Measurements from ENCODE around the gene CIAO2B. TPM values are rescaled to one million over a fixed set of nuclear protein-coding genes. Genes with fewer than 3 reads are reported as not detected.

The CIAO2B gene
- polyA plus RNA-seq, 3 donors, result 121 to 140 (median 132) TPM

- Mint-ChIP-seq H3K4me3 (no peak overlapping the region), H3K9me3 (no peaks in the 10 kb centered on the region), H3K27me3 (ENCODE audit: low read depth in 3 of 3) (peaks cover 6 to 12% (median 12%) of the 10 kb centered on the region in 3 donors), H3K36me3 (no peaks in the 10 kb centered on the region), H3K27ac (peak overlapping the region in 1 of 7 donors; percentile 87), H3K4me1 (no peaks in the 10 kb centered on the region)
- no peak for TF ChIP-seq CTCF (IDR thresholded peaks at IDR 0.05)
- Histone ChIP-seq H3K4me1 (ENCODE audit: control insufficient read depth in 1 of 2, insufficient read depth in 2 of 2, low read length in 2 of 2) (no peaks in the 10 kb centered on the region), H3K27ac (ENCODE audit: low read depth in 1 of 2, low read length in 2 of 2) (no peak overlapping the region), H3K36me3 (replicated peaks in 1 of 2; ENCODE audit: control insufficient read depth in 1 of 2, insufficient read depth in 2 of 2, low read length in 2 of 2) (no peaks in the 10 kb centered on the region), H3K4me3 (replicated peaks in 1 of 3; ENCODE audit: low read depth in 2 of 3, low read length in 3 of 3) (no peak overlapping the region), H3K4me2 (replicated peaks; ENCODE audit: extremely low read depth, low read length, poor library complexity, severe bottlenecking) (no peak overlapping the region), H3K79me2 (ENCODE audit: insufficient read depth, low read length) (no peaks in the 10 kb centered on the region), H3K9ac (ENCODE audit: insufficient read depth, low read length, poor library complexity, severe bottlenecking) (no peak overlapping the region), H4K20me1 (ENCODE audit: insufficient read depth, low read length) (no peaks in the 10 kb centered on the region), H3K9me3 (replicated peaks in 1 of 2; ENCODE audit: control insufficient read depth in 1 of 2, insufficient read depth in 1 of 2, low read length in 2 of 2) (no peaks in the 10 kb centered on the region), H3K27me3 (ENCODE audit: control insufficient read depth in 2 of 2, insufficient read depth in 2 of 2, low read length in 2 of 2) (no peaks in the 10 kb centered on the region), H2AFZ (ENCODE audit: insufficient read depth, low read depth, low read length, poor library complexity, severe bottlenecking) (no peak overlapping the region)
- intact Hi-C loops (cut with micrococcal nuclease), result no loop called here
- WGBS (ENCODE audit: insufficient coverage), result 95% methylated on average over 7 of the region's 11 CpGs
- DNase-seq, result no peak
Measured at GRCh38 chr16:66905633-66906539, 28.3 kb downstream of the CIAO2B start.

GRCh38 chr16:66904846-66905632, 29.2 kb downstream of the CIAO2B start:
- TF ChIP-seq CTCF (IDR thresholded peaks at IDR 0.05), result no peak
- intact Hi-C loops (cut with micrococcal nuclease), result no loop called here
- Mint-ChIP-seq H3K9me3 (no peaks in the 10 kb centered on the region), H3K4me3 (no peak overlapping the region), H3K27ac (peak overlapping the region in 1 of 7 donors; percentile 60), H3K4me1 (no peaks in the 10 kb centered on the region), H3K27me3 (ENCODE audit: low read depth in 3 of 3) (peaks cover 7 to 12% (median 12%) of the 10 kb centered on the region in 3 donors), H3K36me3 (no peaks in the 10 kb centered on the region)
- WGBS (ENCODE audit: insufficient coverage), result 82% methylated on average over 6 of the region's 16 CpGs
- H3K4me3 ChIP-seq (replicated peaks in 1 of 3; ENCODE audit: low read depth in 2 of 3, low read length in 3 of 3), result no peak overlapping the region
- no peaks in the 10 kb centered on the region for H4K20me1 ChIP-seq (ENCODE audit: insufficient read depth, low read length)
- H3K4me2 ChIP-seq (replicated peaks; ENCODE audit: extremely low read depth, low read length, poor library complexity, severe bottlenecking), result no peak overlapping the region
- H3K27me3 ChIP-seq (ENCODE audit: control insufficient read depth in 2 of 2, insufficient read depth in 2 of 2, low read length in 2 of 2), result no peaks in the 10 kb centered on the region
- no peak overlapping the region for H3K9ac ChIP-seq (ENCODE audit: insufficient read depth, low read length, poor library complexity, severe bottlenecking)
- DNase-seq, result no peak
- no peak overlapping the region for H3K27ac ChIP-seq (ENCODE audit: low read depth in 1 of 2, low read length in 2 of 2)
- no peaks in the 10 kb centered on the region for H3K4me1 ChIP-seq (ENCODE audit: control insufficient read depth in 1 of 2, insufficient read depth in 2 of 2, low read length in 2 of 2)
- H3K9me3 ChIP-seq (replicated peaks in 1 of 2; ENCODE audit: control insufficient read depth in 1 of 2, insufficient read depth in 1 of 2, low read length in 2 of 2), result no peaks in the 10 kb centered on the region
- no peak overlapping the region for H2AFZ ChIP-seq (ENCODE audit: insufficient read depth, low read depth, low read length, poor library complexity, severe bottlenecking)
- no peaks in the 10 kb centered on the region for H3K79me2 ChIP-seq (ENCODE audit: insufficient read depth, low read length)
- H3K36me3 ChIP-seq (replicated peaks in 1 of 2; ENCODE audit: control insufficient read depth in 1 of 2, insufficient read depth in 2 of 2, low read length in 2 of 2), result no peaks in the 10 kb centered on the region
